ENCODE results near the gene AQP12B.

- TF ChIP-seq POLR2AphosphoS5 (IDR thresholded peaks at IDR 0.05; ENCODE audit: low read length) (no peak), CTCF (IDR thresholded peaks at IDR 0.05 in 2 of 3, conservative IDR thresholded peaks at IDR 0.05 in 1 of 3; ENCODE audit: control insufficient read depth in 2 of 3, extremely low read depth in 1 of 3, insufficient read depth in 1 of 3, low read depth in 3 of 3, low read length in 3 of 3) (no peak), RFX5 (IDR thresholded peaks at IDR 0.05; ENCODE audit: low read depth, low read length) (no peak), SUZ12 (IDR thresholded peaks at IDR 0.05; ENCODE audit: unreplicated experiment) (no peak), RB1 (IDR thresholded peaks at IDR 0.05; ENCODE audit: borderline replicate concordance) (no peak), NFYB (IDR thresholded peaks at IDR 0.05; ENCODE audit: insufficient read depth, low read depth, low read length) (no peak), HDGF (IDR thresholded peaks at IDR 0.05) (no peak), ZBTB33 (IDR thresholded peaks at IDR 0.05) (no peak), EP300 (IDR thresholded peaks at IDR 0.05; ENCODE audit: borderline replicate concordance in 1 of 2, control insufficient read depth in 1 of 2, low read depth in 2 of 2, low read length in 2 of 2) (no peak), POLR2A (IDR thresholded peaks at IDR 0.05; ENCODE audit: low read depth, low read length) (no peak)
Measured at GRCh38 chr2:240724431-240724830, 41.7 kb upstream of the AQP12B start.
